ENCODE measurements around the gene CNBP. TPM values are rescaled to one million over a fixed set of nuclear protein-coding genes. Genes with fewer than 3 reads are reported as not detected.

CNBP gene
- total RNA-seq, 4 donors from 2014 or later: 369 to 489 (median 433) TPM

DNA sequence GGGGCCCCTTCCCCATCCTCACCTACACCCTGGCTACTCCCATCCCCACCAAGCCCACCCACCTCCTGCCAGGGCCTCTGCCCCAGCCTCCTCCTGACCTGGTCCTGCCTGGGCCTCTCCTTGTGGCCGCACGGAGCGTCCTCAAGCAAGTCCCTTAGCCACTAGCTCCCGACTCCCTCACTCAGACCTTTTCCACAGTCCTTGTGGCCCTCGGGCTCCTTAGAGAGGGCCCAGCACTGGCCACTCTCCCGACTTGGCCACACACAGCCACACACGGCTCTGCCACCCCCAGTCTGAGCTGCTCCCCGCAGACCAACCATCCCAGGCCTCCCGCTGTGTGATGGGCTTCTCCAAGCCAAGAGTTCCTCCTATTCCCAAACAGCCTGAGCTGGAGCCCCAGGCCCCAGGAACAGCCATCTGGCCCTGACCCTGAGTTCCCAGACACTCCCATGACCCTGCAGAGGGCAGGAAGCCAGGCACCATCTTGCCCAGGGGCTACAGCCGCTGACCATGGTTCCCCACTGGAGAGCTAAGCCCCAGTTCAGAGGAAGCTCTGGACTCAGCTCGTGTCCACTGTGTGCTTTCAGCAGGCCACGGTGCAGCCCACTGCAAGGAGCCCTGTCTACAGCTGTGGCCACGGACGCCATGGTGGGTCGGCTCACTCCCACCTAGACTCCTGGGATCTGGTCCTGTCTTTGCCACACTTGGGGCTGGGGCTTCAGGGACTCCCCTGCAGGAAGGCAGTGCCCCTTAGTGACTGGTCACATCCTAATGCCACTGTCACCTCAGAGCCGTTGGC, 55.1 kb downstream of the CNBP start:
- no peak for DNase-seq (ENCODE audit: low spot score)
- TF ChIP-seq, protein P1, sequence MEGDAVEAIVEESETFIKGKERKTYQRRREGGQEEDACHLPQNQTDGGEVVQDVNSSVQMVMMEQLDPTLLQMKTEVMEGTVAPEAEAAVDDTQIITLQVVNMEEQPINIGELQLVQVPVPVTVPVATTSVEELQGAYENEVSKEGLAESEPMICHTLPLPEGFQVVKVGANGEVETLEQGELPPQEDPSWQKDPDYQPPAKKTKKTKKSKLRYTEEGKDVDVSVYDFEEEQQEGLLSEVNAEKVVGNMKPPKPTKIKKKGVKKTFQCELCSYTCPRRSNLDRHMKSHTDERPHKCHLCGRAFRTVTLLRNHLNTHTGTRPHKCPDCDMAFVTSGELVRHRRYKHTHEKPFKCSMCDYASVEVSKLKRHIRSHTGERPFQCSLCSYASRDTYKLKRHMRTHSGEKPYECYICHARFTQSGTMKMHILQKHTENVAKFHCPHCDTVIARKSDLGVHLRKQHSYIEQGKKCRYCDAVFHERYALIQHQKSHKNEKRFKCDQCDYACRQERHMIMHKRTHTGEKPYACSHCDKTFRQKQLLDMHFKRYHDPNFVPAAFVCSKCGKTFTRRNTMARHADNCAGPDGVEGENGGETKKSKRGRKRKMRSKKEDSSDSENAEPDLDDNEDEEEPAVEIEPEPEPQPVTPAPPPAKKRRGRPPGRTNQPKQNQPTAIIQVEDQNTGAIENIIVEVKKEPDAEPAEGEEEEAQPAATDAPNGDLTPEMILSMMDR (IDR thresholded peaks at IDR 0.05): no peak
- ATAC-seq (ENCODE audit: low FRiP score): peak; percentile 20

DNA sequence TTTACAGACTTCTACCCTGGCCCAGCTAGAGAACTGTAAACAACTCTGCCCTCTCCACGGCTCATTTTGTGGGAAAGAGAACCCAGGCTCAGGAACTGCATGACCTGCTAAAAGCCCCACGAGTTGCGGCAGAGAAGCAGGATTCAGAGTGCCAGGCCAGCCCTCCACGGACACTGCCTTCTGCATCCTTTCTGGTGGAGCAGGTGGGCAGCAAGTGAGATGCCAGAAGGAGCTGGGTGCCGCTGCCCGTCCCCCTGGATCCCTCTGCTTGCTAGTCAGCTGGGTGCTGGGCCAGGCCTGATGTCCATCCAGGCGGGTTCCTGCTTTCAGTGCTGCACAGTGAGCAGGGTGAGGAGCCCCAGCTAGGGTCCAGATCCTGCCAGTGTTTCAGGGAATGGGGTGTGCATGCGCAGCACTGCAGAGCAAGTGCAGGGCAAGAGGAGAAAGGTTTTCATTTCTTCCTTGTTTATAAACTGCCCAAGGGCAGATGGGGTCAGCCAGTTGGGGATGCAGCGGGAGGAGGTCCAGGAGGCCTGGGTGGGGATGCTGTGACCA, 56.9 kb downstream of the CNBP start:
- ATAC-seq (ENCODE audit: low FRiP score) (no peak), DNase-seq (ENCODE audit: low spot score) (no peak)
- TF ChIP-seq, protein P1 (IDR thresholded peaks at IDR 0.05): no peak

DNA sequence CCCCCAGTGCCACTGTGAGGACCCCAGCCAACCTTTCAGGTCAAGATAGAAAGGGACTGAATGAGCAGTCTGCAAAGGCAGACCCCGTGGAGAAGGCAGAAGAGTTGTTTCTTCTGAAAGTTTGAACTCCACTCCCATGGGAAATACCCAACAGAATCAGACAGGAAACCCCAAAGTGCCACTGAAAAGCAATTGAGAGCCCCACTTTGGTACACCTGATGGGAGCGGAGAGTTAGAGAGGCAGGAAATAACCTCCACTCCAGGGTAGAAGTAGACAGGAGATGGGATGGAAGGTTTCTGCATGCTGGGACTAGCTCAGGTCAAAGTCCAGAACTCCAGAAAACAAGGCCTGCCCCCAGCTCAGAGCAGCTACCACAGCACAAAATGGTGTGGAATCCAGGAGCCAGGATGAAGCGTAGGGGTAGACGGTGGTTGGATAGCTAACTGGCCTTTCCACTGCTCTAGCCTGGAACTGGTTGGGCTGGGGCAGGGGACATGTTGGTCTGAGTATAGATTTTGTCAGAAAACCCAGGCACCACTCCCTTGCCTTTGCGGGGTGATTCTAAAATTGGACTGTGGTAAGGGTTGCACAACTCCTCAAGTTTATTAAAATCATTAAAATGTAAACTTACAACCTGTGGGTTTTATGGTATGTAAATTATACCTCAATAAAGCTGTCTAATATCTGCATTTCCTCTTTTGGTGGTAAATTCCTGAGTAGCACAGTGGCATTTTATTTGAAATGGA, 60.2 kb downstream of the CNBP start:
- TF ChIP-seq, protein P1 (IDR thresholded peaks at IDR 0.05): no peak
- DNase-seq (ENCODE audit: low spot score) (no peak), ATAC-seq (ENCODE audit: low FRiP score) (no peak)

DNA sequence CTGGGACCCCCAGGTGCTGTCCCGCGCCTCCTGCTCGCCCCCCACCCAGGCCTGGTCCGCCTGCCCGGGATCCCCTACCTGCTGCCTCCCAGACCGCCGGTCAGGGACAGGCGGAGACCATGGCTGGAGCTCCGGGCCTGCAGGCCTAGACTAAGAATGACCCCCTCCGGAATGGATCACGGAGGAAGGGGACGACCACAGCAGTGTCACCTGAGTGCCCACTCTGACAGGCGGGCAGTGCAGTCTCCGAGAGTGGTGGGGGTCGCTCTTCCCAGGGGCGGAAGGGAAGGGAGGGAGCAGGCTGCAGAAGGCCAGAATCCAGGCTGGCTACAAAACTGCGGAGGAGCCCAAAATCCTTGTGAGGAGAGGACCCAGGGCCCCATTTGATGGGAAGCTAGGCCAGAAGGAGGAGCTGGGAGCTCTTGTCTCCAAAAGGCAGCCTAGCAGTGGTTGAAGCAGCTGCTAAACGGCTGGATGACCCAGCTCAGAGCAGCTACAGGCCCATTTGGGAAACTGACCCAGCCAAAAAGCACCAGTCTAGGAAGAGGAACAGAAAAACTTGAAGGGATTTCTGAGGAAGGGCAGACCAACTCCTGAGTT, 61.2 kb downstream of the CNBP start:
- ATAC-seq (ENCODE audit: low FRiP score): no peak

DNA sequence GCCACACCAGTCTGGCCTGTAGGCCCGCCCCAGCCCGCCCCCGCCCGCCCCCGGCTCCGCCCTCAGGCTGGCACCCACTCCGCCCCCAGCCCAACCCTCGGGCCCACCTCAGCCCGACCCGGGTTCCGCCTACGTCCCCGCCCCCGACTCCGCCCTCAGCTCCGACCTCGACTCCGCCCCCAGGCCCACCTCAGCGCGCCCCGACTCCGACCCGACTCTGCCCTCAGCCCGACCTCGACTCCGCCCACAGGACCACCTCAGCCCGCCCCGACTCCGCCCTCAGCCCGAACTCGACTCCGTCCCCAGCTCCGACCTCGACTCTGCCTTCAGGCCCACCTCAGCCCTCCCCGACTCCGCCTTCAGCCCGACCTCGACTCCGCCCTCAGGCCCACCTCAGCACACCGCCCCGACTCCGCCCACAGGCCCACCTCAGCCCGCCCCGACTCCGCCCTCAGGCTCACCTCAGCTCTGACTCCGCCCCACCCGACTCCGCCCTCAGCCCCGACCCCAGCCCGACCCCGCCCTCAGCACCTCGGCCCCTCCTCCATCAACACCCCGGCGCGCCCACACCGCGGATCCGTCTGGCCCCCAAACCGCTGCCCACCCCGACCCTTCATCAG, 61.8 kb downstream of the CNBP start, which contains the start of gene RAB43:
TSS of gene RAB43 (minus strand) at position 13 of the 620 bp plus-strand sequence. CDS start 315 bp downstream, outside the sequence.
- peak; percentile 86 for ATAC-seq (ENCODE audit: low FRiP score)
- TF ChIP-seq, protein P1 (IDR thresholded peaks at IDR 0.05): no peak
- peak; percentile 70 for DNase-seq (ENCODE audit: low spot score)

More for the DNA sequence above, 61.2 kb downstream of the CNBP start:
- no peak for DNase-seq (ENCODE audit: low spot score)
- TF ChIP-seq, protein P1 (IDR thresholded peaks at IDR 0.05): no peak

DNA sequence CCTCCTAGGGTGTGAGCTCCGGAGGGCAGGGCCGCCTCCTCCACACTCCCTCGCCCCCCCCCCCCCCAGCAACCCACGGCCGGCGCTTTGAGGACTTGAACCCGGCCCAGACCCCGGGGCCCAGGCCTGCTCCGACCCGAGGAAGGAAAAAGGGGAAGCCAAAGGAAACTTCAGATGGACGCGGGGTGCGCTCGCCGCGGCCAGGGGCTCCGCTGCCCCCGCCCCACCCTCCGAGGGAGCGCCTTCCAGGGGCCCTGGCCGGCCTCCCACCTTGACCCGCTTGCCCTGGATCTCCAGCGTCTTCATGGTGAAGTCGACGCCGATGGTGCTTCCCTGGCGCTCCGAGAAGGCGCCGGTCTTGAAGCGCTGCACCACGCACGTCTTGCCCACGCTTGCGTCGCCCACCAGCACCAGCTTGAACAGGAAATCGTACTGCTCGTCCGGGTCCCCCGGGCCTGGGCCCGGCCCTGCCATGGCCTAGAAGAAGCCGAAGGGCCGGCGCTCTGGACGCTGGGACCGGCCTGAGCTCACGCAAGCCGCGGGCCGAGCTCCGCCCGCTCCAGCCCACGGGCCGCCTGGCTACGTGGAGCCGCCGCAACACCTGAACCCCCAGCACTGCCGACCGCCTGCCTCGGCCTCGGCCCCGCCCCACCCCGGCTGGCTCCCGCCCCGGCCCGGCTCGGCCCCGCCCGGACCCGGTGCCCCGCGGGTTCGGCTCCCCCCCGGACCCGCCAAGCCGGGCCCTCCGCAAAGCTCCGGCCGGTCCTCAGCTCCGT, 62.5 kb downstream of the CNBP start:
- ATAC-seq (ENCODE audit: low FRiP score) (peak; percentile 60), DNase-seq (ENCODE audit: low spot score) (no peak)
- TF ChIP-seq, protein P1 (IDR thresholded peaks at IDR 0.05): no peak

Data from omental fat pad (tissue), 4 donors.